H54 (cell line): ENCODE measurements around the gene ORM2.
"Not testable (repeated sequence)": the region's sequence is repeated elsewhere in the genome, so short reads cannot be mapped to it uniquely, and the experiment has no call there.

Source experiments
- DNase-seq: peaks from one replicate; pipeline ENCODE4 v3.0.0; 2011; ENCODE audit warnings: low spot score, mixed read lengths; ENCODE audit not compliant: insufficient read length
- FAIRE-seq: peaks from 3 replicates; lab custom pipeline; 2011; peaks lifted over from hg19 to GRCh38; lab: Jason Lieb, UNC
- POLR2A ChIP-seq: IDR thresholded peaks from 2 replicates; pipeline ENCODE4 v1.6.1; 2011; ENCODE audit warnings: low read depth, mild to moderate bottlenecking, low read length

The ORM2 gene

GRCh38 chr9:114327749-114328148 lies 1.9 kb upstream of the ORM2 start:
- no peak for TF ChIP-seq POLR2A
- FAIRE-seq (no peak), DNase-seq (no peak)

DNA sequence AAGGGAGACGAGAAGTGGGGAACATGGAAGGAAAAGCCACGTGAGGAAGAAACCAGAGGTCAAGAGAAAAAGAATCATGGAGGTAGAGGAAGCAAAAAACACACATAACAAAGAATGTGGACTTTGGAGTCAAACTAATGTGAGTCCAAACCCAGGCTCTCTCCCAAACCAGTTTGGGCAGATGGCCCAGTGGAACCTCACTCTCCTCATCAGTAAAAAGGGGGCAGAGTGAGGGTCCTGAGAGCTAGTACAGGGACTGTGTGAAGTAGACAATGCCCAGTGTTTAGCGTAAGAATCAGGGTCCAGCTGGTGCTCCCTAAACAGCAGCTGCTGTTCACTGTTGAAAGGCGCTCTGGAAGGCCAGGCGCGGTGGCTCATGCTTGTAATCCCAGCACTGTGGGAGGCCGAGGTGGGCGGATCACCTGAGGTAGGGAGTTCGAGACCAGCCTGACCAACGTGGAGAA lies 1.3 kb upstream of the ORM2 start:
- not testable (repeated sequence) for DNase-seq, FAIRE-seq

DNA sequence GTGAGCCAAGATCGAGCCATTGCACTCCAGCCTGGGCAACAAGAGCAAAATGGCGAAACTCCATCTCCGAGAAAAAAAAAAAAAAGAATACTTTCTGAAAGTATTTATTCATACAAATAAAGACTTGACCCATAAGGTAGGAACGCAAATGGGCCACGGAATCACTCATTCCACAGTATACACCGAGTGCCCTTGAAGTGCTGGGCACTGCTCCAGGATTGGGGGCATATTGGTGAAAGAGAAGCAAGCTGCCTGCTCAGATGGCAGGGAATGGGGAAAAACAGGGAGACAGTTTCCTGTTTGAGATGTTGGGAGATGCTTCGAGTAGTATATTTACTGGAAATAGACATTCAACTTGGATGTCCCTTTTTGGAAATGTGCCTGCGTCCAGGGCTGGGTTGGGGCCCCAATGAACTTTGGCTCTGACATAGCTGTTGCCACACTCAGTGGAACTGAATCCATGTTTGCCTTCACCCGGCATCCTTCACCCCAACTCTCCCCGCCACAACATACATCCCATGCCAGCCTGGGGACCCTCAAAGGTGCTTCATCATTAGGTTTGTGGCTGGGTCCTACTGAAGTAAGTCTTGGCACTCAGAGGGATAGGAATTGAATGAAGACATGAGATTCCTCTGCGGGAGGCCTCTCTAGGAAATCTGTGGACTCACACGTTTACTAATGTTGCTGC lies 588 bp upstream of the ORM2 start:
- DNase-seq, FAIRE-seq: not testable (repeated sequence)

- no peak for DNase-seq
- FAIRE-seq: no peak
- no peak for TF ChIP-seq POLR2A
These were observed 967 bp downstream of the ORM2 start for GRCh38 chr9:114330636-114331035.

- FAIRE-seq, DNase-seq: not testable (repeated sequence)
These were observed 1.8 kb downstream of the ORM2 start for GRCh38 chr9:114331229-114332195.

DNA sequence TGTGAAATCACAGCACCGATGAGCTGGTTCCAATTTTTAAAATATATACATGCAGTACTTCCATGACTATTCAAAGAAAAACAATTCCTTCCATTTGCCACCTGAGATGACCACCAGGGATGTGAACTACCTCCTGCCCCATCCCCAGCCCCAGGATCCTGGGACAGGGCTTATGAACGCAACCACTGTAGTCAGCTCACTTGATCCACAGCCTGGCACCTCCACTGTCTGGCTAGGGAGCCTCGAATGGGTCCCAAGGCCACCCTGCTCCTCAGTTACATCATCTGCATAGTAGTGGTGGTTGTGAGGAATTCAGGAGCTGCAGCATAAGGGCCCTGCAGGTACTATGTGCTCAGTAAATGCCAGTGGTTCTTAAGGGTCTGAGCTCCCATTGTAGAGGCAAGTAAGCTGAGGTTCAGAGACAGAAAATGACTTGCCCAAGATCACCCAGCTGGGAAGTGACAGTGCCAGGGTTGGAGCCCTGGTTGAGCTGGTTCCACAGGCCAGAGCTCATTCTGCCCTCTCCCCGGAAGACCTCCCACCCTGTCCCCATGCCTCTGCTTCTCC lies 2.9 kb downstream of the ORM2 start:
- not testable (repeated sequence) for DNase-seq, FAIRE-seq

DNA sequence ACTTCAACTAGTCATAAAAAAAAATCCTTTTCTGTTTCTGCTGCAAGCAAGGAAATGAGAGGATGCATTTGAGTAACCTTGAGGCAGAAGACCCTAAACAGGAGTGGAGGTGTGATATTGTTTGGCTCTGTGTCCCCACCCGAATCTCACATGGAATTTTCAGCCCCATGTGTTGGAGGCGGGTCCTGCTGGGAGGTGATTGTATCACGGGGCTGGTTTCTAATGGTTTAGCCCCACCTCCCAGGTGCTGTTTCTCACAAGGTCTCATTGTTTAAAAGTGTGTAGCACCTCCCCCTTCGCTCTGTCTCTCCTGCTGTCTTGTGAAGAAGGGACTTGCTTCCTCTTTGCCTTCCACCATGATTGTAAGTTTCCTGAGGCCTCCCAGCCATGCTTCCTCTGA lies 4.0 kb downstream of the ORM2 start:
- not testable (repeated sequence) for FAIRE-seq, DNase-seq

DNA sequence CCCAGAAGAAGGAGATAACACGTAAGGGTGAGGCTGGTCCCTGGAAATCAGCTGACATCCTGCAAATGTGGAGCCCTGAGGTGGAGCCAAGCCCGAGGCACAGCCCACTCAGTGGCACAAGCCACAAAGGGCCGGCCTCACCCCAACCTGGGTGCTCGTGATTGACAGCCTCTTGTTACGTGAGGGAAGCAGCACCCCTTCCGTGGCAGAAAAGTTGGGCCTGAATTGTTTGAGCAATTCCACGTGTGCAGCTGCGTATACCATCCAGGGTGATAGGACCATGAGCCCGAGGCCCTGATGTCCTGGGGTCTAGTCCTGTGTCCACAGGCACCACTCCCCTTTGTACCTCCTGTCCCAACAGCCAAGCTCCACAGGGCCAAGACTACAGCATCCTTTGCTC lies 4.8 kb downstream of the ORM2 start:
- TF ChIP-seq POLR2A: no peak
- DNase-seq (no peak), FAIRE-seq (no peak)

DNA sequence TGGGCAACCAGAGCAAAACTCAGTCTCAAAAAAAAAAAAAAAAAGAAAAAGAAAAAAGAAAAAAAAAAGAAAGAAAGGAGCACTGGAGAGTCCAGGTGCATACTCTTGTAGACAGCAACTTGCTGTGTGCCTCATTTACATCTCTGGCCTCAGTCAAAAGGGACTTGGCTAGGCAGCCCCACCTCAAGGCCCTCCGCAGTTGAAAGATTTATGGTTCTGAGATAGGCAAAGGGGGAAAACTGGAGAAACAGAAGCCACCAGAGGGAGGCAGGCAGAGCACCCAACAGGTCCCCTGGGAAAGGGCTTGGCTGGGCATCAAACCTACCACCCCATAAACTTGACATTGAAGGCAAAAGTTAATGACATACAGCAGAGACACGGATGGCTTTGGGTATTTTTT lies 6.1 kb downstream of the ORM2 start:
- no peak for TF ChIP-seq POLR2A
- FAIRE-seq (no peak), DNase-seq (no peak)

- no peak for FAIRE-seq
- TF ChIP-seq POLR2A: no peak
- no peak for DNase-seq
These were observed 6.5 kb downstream of the ORM2 start for GRCh38 chr9:114336157-114336556.

GRCh38 chr9:114336699-114337395 lies 7.2 kb downstream of the ORM2 start:
- FAIRE-seq (no peak), DNase-seq (no peak)
- no peak for TF ChIP-seq POLR2A

GRCh38 chr9:114338187-114338586 lies 8.5 kb downstream of the ORM2 start:
- no peak for TF ChIP-seq POLR2A
- DNase-seq (no peak), FAIRE-seq (no peak)

DNA sequence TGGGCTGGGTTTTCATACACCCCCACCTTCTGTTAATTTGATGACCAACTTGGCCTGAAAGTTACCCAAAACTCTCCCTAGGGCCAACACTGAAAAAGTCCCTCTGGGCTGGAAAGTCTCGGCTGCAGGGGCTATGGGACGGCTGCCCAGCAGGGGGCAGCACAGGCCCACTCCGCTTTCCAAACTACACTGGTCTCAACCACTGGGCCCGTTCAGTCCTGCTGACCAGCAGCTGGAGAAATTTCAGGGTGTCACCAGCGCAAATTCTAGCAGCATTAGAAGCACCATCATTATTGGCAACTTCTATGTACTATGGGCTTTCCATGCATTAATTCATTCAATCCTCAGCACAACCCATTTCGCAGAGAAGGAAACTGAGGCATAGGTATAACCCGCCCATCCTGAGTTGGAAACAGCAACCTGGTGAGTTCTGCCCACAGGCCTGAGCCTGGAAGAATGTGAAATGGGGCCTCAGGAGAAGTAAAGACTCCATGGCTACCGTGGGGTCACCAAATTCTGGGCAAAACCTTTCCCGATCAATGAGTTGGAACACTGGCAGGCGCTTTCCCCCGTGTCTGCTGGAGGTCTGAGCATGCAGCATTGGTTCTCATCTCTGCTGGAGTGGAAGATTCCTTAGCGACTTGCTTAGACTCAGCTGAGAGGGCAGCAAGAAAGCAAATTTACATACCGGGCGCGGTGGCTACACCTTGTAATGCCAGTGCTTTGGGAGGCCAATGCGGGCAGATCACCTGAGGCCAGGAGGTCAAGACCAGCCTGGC lies 9.7 kb downstream of the ORM2 start:
- TF ChIP-seq POLR2A: no peak
- peak; percentile 64 for FAIRE-seq
- DNase-seq: peak; percentile 87
